RWPE1 (cell line): ENCODE results near the gene PRKN.

Experiments used
- CTCF ChIA-PET: fragments of 350-600 bp; sonication (Branson Sonifier 250); formaldehyde crosslinking; extraction: SDS; loops from one replicate; lab custom pipeline; 2021; lab: Yijun Ruan, JAX
- POLR2A ChIA-PET: fragments of 400-600 bp; formaldehyde crosslinking; extraction: SDS; loops from one replicate; lab custom pipeline; 2020; ENCODE audit warnings: antibody characterized with exemption; ENCODE audit not compliant: low non-redundant PET; lab: Yijun Ruan, JAX
- DNase-seq: peaks from one replicate; pipeline ENCODE4 v3.0.0; 2012; ENCODE audit warnings: low spot score
- H3K27ac ChIP-seq: fragments of 450-650 bp; 2 replicates; pipeline ENCODE4 v1.5.1; 2017
- CTCF ChIP-seq: fragments of 450-650 bp; conservative IDR thresholded peaks from 2 replicates; pipeline ENCODE4 v1.5.1; 2017; ENCODE audit warnings: low read depth, mild to moderate bottlenecking

The PRKN gene

GRCh38 chr6:161308075-161308655 is 1419.4 kb downstream of the PRKN start:
- TF ChIP-seq CTCF, result no peak
- POLR2A ChIA-PET, result no interaction called here
- CTCF ChIA-PET, result no interaction called here
- no peak for DNase-seq
- H3K27ac ChIP-seq, result no peak overlapping the region

- DNase-seq, result no peak
- no peak overlapping the region for H3K27ac ChIP-seq
- no peak for TF ChIP-seq CTCF
- ChIA-PET POLR2A (no interaction called here), CTCF (interaction anchor here (0.7 kb wide), 1 partner anchor 1394 kb away, joined by 4 read pairs; no protein-coding TSS in a partner anchor)
Measured at GRCh38 chr6:161305860-161306259, 1421.7 kb downstream of the PRKN start.

GRCh38 chr6:161303628-161304340 is 1423.8 kb downstream of the PRKN start:
- POLR2A ChIA-PET, result no interaction called here
- DNase-seq, result peak; percentile 73
- peak overlapping the region; percentile 86 for H3K27ac ChIP-seq
- CTCF ChIA-PET, result no interaction called here
- no peak for TF ChIP-seq CTCF

GRCh38 chr6:161302949-161303348 is 1424.6 kb downstream of the PRKN start:
- no peak for DNase-seq
- POLR2A ChIA-PET, result no interaction called here
- no peak for TF ChIP-seq CTCF

GRCh38 chr6:161301338-161301737 is 1426.2 kb downstream of the PRKN start:
- peak overlapping the region; percentile 79 for H3K27ac ChIP-seq
- POLR2A ChIA-PET, result no interaction called here
- CTCF ChIA-PET, result no interaction called here
- TF ChIP-seq CTCF, result no peak
- peak; percentile 30 for DNase-seq

More at GRCh38 chr6:161302949-161303348, 1424.6 kb downstream of the PRKN start:
- CTCF ChIA-PET, result no interaction called here
- peak overlapping the region; percentile 74 for H3K27ac ChIP-seq

- POLR2A ChIA-PET, result no interaction called here
Measured at GRCh38 chr6:161300823-161301222, 1426.7 kb downstream of the PRKN start.

More at GRCh38 chr6:161300823-161301222, 1426.7 kb downstream of the PRKN start:
- no peak for DNase-seq
- TF ChIP-seq CTCF, result no peak
- CTCF ChIA-PET, result no interaction called here
- H3K27ac ChIP-seq, result peak overlapping the region; percentile 79
